Mesendoderm (in vitro differentiated cells): ENCODE results near the gene ADAMTS7.
"Not testable (repeated sequence)": the region's sequence is repeated elsewhere in the genome, so short reads cannot be mapped to it uniquely, and the experiment has no call there.

Source experiments
- DNase-seq: peaks from one replicate; pipeline ENCODE4 v3.0.0; 2013
- H2AK5ac ChIP-seq: 2 replicates; pipeline ENCODE4 v1.6.1; 2013; ENCODE audit warnings: low read length, inconsistent platforms
- H2BK120ac ChIP-seq: 2 replicates; pipeline ENCODE4 v1.6.1; 2013; ENCODE audit warnings: low read depth, mild to moderate bottlenecking, low read length, moderate library complexity, mixed read lengths
- H2BK15ac ChIP-seq: replicated peaks from 2 replicates; pipeline ENCODE4 v1.6.1; 2013; ENCODE audit warnings: low read depth, mild to moderate bottlenecking, moderate library complexity
- H2BK5ac ChIP-seq: 2 replicates; pipeline ENCODE4 v1.6.1; 2013; ENCODE audit warnings: low read length, inconsistent platforms
- H3K18ac ChIP-seq: 2 replicates; pipeline ENCODE4 v1.6.1; 2013; ENCODE audit warnings: mild to moderate bottlenecking, low read length, mixed read lengths
- H3K23ac ChIP-seq: one replicate; pipeline ENCODE4 v1.6.1; 2013; ENCODE audit warnings: low read length
- H3K27ac ChIP-seq: 2 replicates; pipeline ENCODE4 v1.5.1; 2013; ENCODE audit warnings: low read depth, mild to moderate bottlenecking, inconsistent platforms, low read length, moderate library complexity
- H3K27me3 ChIP-seq: 2 replicates; pipeline ENCODE4 v1.6.1; 2013; ENCODE audit warnings: low read length, control low read depth, mild to moderate bottlenecking, inconsistent platforms; ENCODE audit not compliant: insufficient read depth, poor library complexity
- H3K36me3 ChIP-seq: 2 replicates; pipeline ENCODE4 v1.6.1; 2013; ENCODE audit warnings: low read length, inconsistent platforms; ENCODE audit not compliant: control insufficient read depth, insufficient read depth
- H3K4ac ChIP-seq: one replicate; pipeline ENCODE4 v1.6.1; 2013; ENCODE audit warnings: low read depth, mild to moderate bottlenecking, low read length, moderate library complexity
- H3K4me1 ChIP-seq: 2 replicates; pipeline ENCODE4 v1.6.1; 2013; ENCODE audit warnings: low read depth, low read length, inconsistent platforms; ENCODE audit not compliant: control insufficient read depth
- H3K4me2 ChIP-seq: 2 replicates; pipeline ENCODE4 v1.6.1; 2013; ENCODE audit warnings: low read length
- H3K4me3 ChIP-seq: 2 replicates; pipeline ENCODE4 v1.5.1; 2013; ENCODE audit warnings: mild to moderate bottlenecking, low read length
- H3K56ac ChIP-seq: one replicate; pipeline ENCODE4 v1.6.1; 2013; ENCODE audit warnings: low read length
- H3K79me1 ChIP-seq: 2 replicates; pipeline ENCODE4 v1.6.1; 2013; ENCODE audit warnings: low read length, inconsistent platforms
- H3K79me2 ChIP-seq: 2 replicates; pipeline ENCODE4 v1.6.1; 2013; ENCODE audit warnings: mild to moderate bottlenecking, low read length; ENCODE audit not compliant: control insufficient read depth, insufficient read depth
- H3K9ac ChIP-seq: 2 replicates; pipeline ENCODE4 v1.6.1; 2013; ENCODE audit warnings: low read length, inconsistent platforms
- H4K5ac ChIP-seq: one replicate; pipeline ENCODE4 v1.6.1; 2013; ENCODE audit warnings: low read length
- H4K8ac ChIP-seq: one replicate; pipeline ENCODE4 v1.6.1; 2013; ENCODE audit warnings: low read depth, mild to moderate bottlenecking, control low read depth, low read length, moderate library complexity
- WGBS: extraction: QIAGEN DNeasy Blood & Tissue Kit; methylation state at CpG from one replicate; pipeline ENCODE4 v1.1.7; 2013; ENCODE audit warnings: low lambda C conversion rate, missing lambda C conversion rate; ENCODE audit not compliant: insufficient coverage; ENCODE audit errors: extremely low coverage; 5-methylcytosine and 5-hydroxymethylcytosine counted together

The ADAMTS7 gene

GRCh38 chr15:78788016-78788660 is 23.1 kb downstream of the ADAMTS7 start:
- H3K4me2 ChIP-seq = no peak overlapping the region

GRCh38 chr15:78782402-78782801 is 28.9 kb downstream of the ADAMTS7 start:
- not testable (repeated sequence) for H3K4me1 ChIP-seq, H3K27ac ChIP-seq, H2AK5ac ChIP-seq, H3K79me1 ChIP-seq, H2BK15ac ChIP-seq, H2BK5ac ChIP-seq, H3K4me3 ChIP-seq, H3K18ac ChIP-seq, DNase-seq, H2BK120ac ChIP-seq, H3K23ac ChIP-seq, H3K9ac ChIP-seq, H3K27me3 ChIP-seq, H3K56ac ChIP-seq, H3K4ac ChIP-seq, H3K4me2 ChIP-seq, H4K5ac ChIP-seq, H3K36me3 ChIP-seq, H3K79me2 ChIP-seq, H4K8ac ChIP-seq
- no CpG with 5 or more reads among the region's 2 CpGs for WGBS

More at GRCh38 chr15:78788016-78788660, 23.1 kb downstream of the ADAMTS7 start:
- H2BK5ac ChIP-seq = no peak overlapping the region
- DNase-seq = no peak
- no peak overlapping the region for H3K18ac ChIP-seq
- no peak overlapping the region for H3K23ac ChIP-seq
- H3K4me3 ChIP-seq = no peak overlapping the region
- H2BK15ac ChIP-seq = no peak overlapping the region
- no peak overlapping the region for H3K27ac ChIP-seq
- H4K5ac ChIP-seq = no peak overlapping the region
- H3K4me1 ChIP-seq = no peaks in the 10 kb centered on the region
- no peak overlapping the region for H2AK5ac ChIP-seq
- H4K8ac ChIP-seq = no peak overlapping the region
- H3K36me3 ChIP-seq = no peaks in the 10 kb centered on the region
- no peak overlapping the region for H3K4ac ChIP-seq
- H3K27me3 ChIP-seq = no peaks in the 10 kb centered on the region
- no peak overlapping the region for H3K9ac ChIP-seq
- H3K79me2 ChIP-seq = no peaks in the 10 kb centered on the region
- H2BK120ac ChIP-seq = no peak overlapping the region
- no CpG with 5 or more reads among the region's 14 CpGs for WGBS
- H3K79me1 ChIP-seq = no peaks in the 10 kb centered on the region
- H3K56ac ChIP-seq = no peak overlapping the region

GRCh38 chr15:78781381-78781780 is 29.9 kb downstream of the ADAMTS7 start:
- H3K79me2 ChIP-seq, H3K23ac ChIP-seq, H2BK5ac ChIP-seq, H3K4me1 ChIP-seq, H3K27ac ChIP-seq, H3K79me1 ChIP-seq, H3K27me3 ChIP-seq, H3K9ac ChIP-seq, H3K18ac ChIP-seq, H2BK120ac ChIP-seq, H3K4ac ChIP-seq, H3K4me2 ChIP-seq, H2AK5ac ChIP-seq, H4K8ac ChIP-seq, H4K5ac ChIP-seq, H2BK15ac ChIP-seq, H3K56ac ChIP-seq, H3K4me3 ChIP-seq, H3K36me3 ChIP-seq, DNase-seq: not testable (repeated sequence)
- no CpG with 5 or more reads among the region's 4 CpGs for WGBS

- H3K9ac ChIP-seq, H2BK5ac ChIP-seq, H3K27ac ChIP-seq, H3K4ac ChIP-seq, H3K27me3 ChIP-seq, H3K23ac ChIP-seq, H3K4me2 ChIP-seq, H2BK15ac ChIP-seq, H3K36me3 ChIP-seq, DNase-seq, H3K79me2 ChIP-seq, H4K8ac ChIP-seq, H4K5ac ChIP-seq, H3K79me1 ChIP-seq, H3K4me1 ChIP-seq, H2BK120ac ChIP-seq, H3K4me3 ChIP-seq, H3K18ac ChIP-seq, H2AK5ac ChIP-seq, H3K56ac ChIP-seq: not testable (repeated sequence)
- no CpG with 5 or more reads among the region's 9 CpGs for WGBS
Measured at GRCh38 chr15:78779975-78780374, 31.3 kb downstream of the ADAMTS7 start.

GRCh38 chr15:78779176-78779785 is 32.0 kb downstream of the ADAMTS7 start:
- H2BK15ac ChIP-seq = not testable (repeated sequence)
- WGBS = no CpG with 5 or more reads among the region's 11 CpGs

GRCh38 chr15:78778422-78778821 is 32.8 kb downstream of the ADAMTS7 start:
- Histone ChIP-seq H2BK15ac (no peak overlapping the region), H3K4me3 (no peak overlapping the region), H3K79me2 (no peaks in the 10 kb centered on the region), H2BK5ac (no peak overlapping the region), H3K56ac (no peak overlapping the region), H3K27ac (no peak overlapping the region), H3K36me3 (no peaks in the 10 kb centered on the region), H3K79me1 (no peaks in the 10 kb centered on the region), H3K27me3 (no peaks in the 10 kb centered on the region), H4K8ac (no peak overlapping the region), H3K4me2 (no peak overlapping the region), H3K9ac (no peak overlapping the region), H3K18ac (no peak overlapping the region), H2BK120ac (no peak overlapping the region), H3K4ac (no peak overlapping the region), H3K4me1 (no peaks in the 10 kb centered on the region), H4K5ac (no peak overlapping the region), H3K23ac (no peak overlapping the region), H2AK5ac (no peak overlapping the region)
- DNase-seq = no peak
- no CpG with 5 or more reads among the region's 5 CpGs for WGBS

More at GRCh38 chr15:78779176-78779785, 32.0 kb downstream of the ADAMTS7 start:
- not testable (repeated sequence) for H3K27ac ChIP-seq, H3K4me2 ChIP-seq, H2BK120ac ChIP-seq, H4K5ac ChIP-seq, H3K56ac ChIP-seq, H3K36me3 ChIP-seq, H3K23ac ChIP-seq, H4K8ac ChIP-seq, H2BK5ac ChIP-seq, H3K4ac ChIP-seq, H3K4me1 ChIP-seq, DNase-seq, H3K9ac ChIP-seq, H3K79me2 ChIP-seq, H3K4me3 ChIP-seq, H2AK5ac ChIP-seq, H3K79me1 ChIP-seq, H3K18ac ChIP-seq, H3K27me3 ChIP-seq
